ENCODE results near the gene GNAI1.

The GNAI1 gene

DNA sequence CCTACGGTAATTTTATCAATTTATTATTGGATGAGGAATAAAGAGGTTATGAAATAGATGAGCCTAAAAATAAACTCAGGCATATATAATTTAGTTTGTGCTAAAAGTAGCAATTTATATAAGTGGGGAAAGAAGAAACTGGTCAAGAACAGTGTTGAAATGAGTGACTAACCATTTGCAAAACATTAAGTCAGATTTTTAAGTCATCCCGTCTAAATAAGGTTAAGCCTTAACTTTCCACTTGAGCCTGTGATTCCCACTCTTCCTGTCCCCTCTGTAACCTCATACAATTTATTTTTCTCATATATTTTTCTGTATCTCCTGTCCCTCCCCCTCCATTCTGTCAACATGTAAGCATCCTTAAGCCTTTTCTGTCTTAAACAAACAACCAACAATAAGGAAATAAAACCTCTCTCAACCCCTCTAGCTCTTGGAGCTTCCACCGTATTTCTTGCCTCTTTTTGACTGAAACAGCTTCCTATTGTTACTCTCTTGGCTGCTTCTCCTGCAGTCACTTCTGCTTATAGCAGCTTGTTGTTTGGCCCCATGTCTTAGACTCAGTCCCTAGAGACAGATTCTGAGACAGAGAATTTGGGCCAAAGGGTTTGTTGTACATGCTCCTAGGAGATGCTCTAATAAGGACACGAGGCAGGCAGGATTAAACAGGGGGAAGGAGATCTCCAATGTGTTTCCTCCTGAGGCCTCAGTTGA is 109.7 kb downstream of the GNAI1 start:
- H3K27ac ChIP-seq = no peak overlapping the region
- H3K4me3 ChIP-seq = no peak overlapping the region
- TF ChIP-seq, protein P1, sequence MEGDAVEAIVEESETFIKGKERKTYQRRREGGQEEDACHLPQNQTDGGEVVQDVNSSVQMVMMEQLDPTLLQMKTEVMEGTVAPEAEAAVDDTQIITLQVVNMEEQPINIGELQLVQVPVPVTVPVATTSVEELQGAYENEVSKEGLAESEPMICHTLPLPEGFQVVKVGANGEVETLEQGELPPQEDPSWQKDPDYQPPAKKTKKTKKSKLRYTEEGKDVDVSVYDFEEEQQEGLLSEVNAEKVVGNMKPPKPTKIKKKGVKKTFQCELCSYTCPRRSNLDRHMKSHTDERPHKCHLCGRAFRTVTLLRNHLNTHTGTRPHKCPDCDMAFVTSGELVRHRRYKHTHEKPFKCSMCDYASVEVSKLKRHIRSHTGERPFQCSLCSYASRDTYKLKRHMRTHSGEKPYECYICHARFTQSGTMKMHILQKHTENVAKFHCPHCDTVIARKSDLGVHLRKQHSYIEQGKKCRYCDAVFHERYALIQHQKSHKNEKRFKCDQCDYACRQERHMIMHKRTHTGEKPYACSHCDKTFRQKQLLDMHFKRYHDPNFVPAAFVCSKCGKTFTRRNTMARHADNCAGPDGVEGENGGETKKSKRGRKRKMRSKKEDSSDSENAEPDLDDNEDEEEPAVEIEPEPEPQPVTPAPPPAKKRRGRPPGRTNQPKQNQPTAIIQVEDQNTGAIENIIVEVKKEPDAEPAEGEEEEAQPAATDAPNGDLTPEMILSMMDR (IDR thresholded peaks at IDR 0.05) = no peak
- DNase-seq (ENCODE audit: low spot score) = no peak

DNA sequence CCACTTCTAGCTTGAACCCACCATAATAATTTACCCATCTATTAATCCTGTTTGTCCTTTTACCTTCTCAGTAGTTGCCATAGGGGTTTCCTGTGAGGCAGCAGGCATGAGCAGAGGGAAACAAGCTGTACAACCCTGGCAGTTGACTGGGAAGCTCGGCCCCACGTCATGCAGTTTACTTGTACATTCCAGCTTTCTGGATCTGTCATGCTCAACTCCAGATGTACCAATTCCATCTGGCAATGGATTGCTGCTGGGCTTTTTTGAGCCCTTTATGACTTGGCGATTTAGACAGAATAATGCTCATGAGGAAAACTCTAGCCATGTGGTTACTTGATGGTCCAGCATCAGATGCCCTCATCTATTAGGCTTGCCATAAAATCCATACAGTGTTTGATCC is 112.5 kb downstream of the GNAI1 start:
- DNase-seq (ENCODE audit: low spot score) = no peak
- TF ChIP-seq, protein P1 (IDR thresholded peaks at IDR 0.05) = no peak

DNA sequence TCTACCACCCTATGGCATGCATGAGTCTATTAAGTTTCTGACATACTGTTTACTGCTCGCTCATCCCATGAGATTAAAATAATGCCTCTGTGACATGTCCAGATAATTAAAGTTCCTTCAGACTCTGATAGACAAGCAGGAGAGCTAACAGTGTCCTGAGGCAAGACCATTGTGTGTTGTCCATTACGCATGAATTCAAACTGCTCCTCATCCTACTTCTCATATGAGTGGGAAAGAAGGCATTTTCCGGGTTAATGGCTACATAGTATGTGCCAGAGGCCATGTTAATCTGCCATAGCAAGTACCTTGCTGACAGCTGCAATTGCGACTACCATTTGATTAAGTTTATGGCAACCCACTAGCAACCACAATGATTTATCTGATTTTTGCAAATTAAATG is 113.3 kb downstream of the GNAI1 start:
- TF ChIP-seq, protein P1 (IDR thresholded peaks at IDR 0.05) = no peak
- H3K27ac ChIP-seq = no peak overlapping the region
- no peak for DNase-seq (ENCODE audit: low spot score)
- no peak overlapping the region for H3K4me3 ChIP-seq

More for the DNA sequence above, 112.5 kb downstream of the GNAI1 start:
- Histone ChIP-seq H3K4me3 (no peak overlapping the region), H3K27ac (no peak overlapping the region)

DNA sequence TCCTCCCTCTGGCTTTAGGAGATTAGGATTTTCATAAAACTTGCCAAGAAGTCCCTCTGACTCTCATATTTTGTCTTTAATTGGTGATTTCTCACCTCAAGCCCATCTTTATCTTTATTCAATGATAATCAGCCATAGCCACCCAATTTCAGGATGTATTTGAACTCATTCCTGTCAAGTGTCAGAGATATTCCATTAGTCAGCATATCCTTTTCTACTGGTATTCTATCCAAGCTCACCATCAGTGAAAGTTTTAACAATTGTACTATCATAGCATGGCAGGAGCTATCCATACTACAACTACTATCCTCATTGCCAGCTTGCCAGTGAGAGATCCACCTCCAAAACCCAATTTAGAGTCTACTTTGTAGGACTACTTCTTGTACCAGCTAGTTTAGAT is 114.6 kb downstream of the GNAI1 start:
- DNase-seq (ENCODE audit: low spot score) = no peak
- TF ChIP-seq, protein P1 (IDR thresholded peaks at IDR 0.05) = no peak
- Histone ChIP-seq H3K27ac (no peak overlapping the region), H3K4me3 (no peak overlapping the region)

DNA sequence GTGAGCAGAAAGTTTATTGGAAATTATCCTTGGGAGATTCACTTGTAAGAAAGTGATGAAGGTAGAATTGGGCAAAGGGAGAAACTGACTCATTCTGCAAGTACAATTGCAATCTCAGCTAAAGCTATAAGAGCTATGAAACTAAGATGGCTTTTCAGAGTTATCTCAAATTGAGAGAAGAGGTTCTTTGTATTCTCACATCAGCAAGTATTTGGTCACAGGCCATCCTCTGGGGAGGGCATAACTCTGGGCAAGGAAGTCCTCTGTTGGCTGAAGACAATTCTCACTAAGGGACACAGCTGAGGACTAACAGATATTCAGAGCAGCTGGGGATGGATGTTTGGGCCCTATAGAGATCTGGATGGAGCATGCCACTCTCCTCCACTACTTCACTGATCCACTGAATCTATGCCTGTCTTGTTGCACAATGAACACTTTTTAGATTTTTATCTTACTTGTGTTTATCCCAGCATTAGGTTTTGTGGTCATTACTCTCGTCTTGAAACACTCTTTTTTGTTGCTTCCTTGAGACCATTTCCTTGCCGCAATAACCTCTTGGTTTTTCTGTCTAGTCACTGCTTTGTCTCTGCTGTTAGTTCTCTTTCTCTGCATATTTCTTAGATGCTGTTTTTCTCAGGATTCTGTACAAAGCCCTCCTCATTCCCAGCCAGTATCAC is 115.1 kb downstream of the GNAI1 start:
- Histone ChIP-seq H3K27ac (no peak overlapping the region), H3K4me3 (no peak overlapping the region)
- TF ChIP-seq, protein P1 (IDR thresholded peaks at IDR 0.05) = no peak
- no peak for DNase-seq (ENCODE audit: low spot score)

DNA sequence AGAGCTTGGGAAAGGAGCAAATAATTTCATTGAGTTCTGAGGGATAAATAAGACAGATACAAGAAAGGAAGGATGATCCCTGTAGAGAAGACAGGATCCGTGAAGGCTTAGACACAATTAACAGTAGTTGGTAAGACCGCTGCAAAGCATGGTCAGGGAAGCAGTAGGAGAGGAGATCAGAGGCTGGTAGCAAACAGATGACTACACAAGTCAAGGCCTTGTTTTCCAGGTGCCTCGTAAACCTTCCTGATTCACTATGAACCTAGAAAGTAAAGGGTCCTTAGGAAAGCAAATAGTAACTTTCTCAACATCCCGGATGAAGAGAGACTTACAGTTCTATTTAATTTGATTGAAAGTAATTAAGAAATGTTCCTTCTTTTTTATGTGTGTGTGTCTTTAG is 118.6 kb downstream of the GNAI1 start:
- TF ChIP-seq, protein P1 (IDR thresholded peaks at IDR 0.05) = no peak
- no peak for DNase-seq (ENCODE audit: low spot score)
- H3K4me3 ChIP-seq = no peak overlapping the region
- H3K27ac ChIP-seq = no peak overlapping the region

DNA sequence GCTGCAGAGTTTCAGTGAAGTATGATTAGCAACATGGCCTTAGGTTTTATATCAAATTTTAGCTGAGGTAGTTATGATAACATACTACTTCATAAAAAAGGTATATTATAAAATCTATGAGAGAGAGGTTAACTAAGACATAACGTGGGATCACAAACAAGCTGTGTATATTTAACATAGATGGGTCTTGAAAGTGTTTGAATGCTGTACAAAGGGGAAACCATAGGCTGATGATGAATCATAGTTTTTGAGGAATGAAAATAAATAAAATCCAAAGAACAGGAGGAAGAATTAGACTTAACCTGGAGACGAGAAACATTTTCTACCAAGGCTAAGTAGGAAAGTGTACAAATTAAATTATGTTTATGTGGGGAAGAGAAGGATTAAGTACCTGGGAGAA is 119.0 kb downstream of the GNAI1 start:
- Histone ChIP-seq H3K27ac (no peak overlapping the region), H3K4me3 (no peak overlapping the region)
- TF ChIP-seq, protein P1 (IDR thresholded peaks at IDR 0.05) = no peak
- no peak for DNase-seq (ENCODE audit: low spot score)
